GM10248 (cell line): ENCODE measurements around the gene FGFBP2.
"Not testable (repeated sequence)": the region's sequence is repeated elsewhere in the genome, so short reads cannot be mapped to it uniquely, and the experiment has no call there.

Experiments
- CTCF ChIA-PET: fragments of 300-600 bp; sonication (Branson Sonifier 250); formaldehyde crosslinking; extraction: SDS; loops from one replicate; lab custom pipeline; 2021; ENCODE audit warnings: antibody characterized with exemption; lab: Yijun Ruan, JAX
- POLR2A ChIA-PET: fragments of 350-650 bp; sonication (Branson Sonifier 250); formaldehyde crosslinking; extraction: SDS; loops from one replicate; lab custom pipeline; 2020; ENCODE audit warnings: antibody characterized with exemption; lab: Yijun Ruan, JAX
- DNase-seq: peaks from one replicate; pipeline ENCODE4 v3.0.0; 2012; ENCODE audit errors: extremely low spot score
- TF ChIP-seq, protein P1 (sequence below): IDR thresholded peaks from 2 replicates; pipeline ENCODE4 v1.5.1; 2012; ENCODE audit warnings: mild to moderate bottlenecking, low read depth; ENCODE audit errors: extremely low read depth, missing control alignments, control extremely low read depth

Gene FGFBP2

GRCh38 chr4:15926486-15926885, 36.5 kb downstream of the FGFBP2 start:
- POLR2A ChIA-PET = interaction anchor here (0.6 kb wide), 1 partner anchor 1497 kb away, joined by 3 read pairs; no protein-coding TSS in a partner anchor
- TF ChIP-seq, protein P1, sequence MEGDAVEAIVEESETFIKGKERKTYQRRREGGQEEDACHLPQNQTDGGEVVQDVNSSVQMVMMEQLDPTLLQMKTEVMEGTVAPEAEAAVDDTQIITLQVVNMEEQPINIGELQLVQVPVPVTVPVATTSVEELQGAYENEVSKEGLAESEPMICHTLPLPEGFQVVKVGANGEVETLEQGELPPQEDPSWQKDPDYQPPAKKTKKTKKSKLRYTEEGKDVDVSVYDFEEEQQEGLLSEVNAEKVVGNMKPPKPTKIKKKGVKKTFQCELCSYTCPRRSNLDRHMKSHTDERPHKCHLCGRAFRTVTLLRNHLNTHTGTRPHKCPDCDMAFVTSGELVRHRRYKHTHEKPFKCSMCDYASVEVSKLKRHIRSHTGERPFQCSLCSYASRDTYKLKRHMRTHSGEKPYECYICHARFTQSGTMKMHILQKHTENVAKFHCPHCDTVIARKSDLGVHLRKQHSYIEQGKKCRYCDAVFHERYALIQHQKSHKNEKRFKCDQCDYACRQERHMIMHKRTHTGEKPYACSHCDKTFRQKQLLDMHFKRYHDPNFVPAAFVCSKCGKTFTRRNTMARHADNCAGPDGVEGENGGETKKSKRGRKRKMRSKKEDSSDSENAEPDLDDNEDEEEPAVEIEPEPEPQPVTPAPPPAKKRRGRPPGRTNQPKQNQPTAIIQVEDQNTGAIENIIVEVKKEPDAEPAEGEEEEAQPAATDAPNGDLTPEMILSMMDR = no peak
- CTCF ChIA-PET = interaction anchor here (1.1 to 3.1 kb wide), 3 partner anchors 9 to 44 kb away, joined by 3 to 11 read pairs (median 5); no protein-coding TSS in a partner anchor
- no peak for DNase-seq

DNA sequence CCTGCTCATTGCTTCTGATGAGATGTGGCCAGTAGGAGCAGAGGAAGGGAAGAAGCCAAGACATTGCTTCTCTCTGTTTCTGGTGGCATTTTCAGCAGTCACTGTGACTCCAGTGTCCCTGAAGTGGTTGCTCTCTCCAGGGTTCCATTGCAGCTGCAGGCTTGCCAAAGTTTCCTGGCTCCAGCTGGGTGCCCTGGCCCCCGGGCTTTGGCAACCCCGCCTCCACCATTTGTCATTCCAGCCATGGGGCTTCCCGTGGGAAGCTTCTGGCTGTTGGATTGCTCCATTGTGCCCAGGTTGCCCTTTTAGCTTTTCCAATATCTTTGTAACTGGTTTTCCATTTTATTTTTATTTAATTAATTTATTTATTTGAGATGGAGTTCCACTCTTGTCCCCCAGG, 37.1 kb downstream of the FGFBP2 start:
- CTCF ChIA-PET = interaction anchor here (1.1 to 3.1 kb wide), 3 partner anchors 8 to 43 kb away, joined by 3 to 11 read pairs (median 5); no protein-coding TSS in a partner anchor
- POLR2A ChIA-PET = no interaction called here
- DNase-seq = no peak
- TF ChIP-seq, protein P1 = no peak

DNA sequence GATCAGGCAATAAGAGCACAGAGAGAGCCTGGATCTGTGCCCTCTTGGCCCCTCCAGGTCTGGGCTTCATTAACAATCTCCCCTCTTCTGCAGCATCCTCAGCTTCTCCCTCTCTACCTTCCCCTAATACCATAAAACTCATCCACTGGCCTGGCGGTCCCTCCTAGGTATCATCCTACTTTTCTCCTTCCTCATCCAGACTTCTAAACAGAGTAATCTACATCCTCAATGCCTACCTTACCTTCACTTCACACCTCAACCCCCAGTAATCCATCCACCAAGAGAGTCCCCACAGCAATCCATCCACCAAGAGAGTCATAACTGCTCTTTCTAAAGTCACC, 41.4 kb downstream of the FGFBP2 start:
- POLR2A ChIA-PET = no interaction called here
- CTCF ChIA-PET = interaction anchor here (1.0 to 1.5 kb wide), 4 partner anchors 8 to 18 kb away, joined by 3 to 4 read pairs (median 3); no protein-coding TSS in a partner anchor
- no peak for DNase-seq
- TF ChIP-seq, protein P1 = no peak

- ChIA-PET POLR2A (no interaction called here), CTCF (interaction anchor here (1.0 to 1.5 kb wide), 3 partner anchors 7 to 11 kb away, joined by 3 read pairs; no protein-coding TSS in a partner anchor)
- TF ChIP-seq, protein P1 = no peak
- no peak for DNase-seq
Observed at GRCh38 chr4:15920723-15921591, 42.0 kb downstream of the FGFBP2 start.

DNA sequence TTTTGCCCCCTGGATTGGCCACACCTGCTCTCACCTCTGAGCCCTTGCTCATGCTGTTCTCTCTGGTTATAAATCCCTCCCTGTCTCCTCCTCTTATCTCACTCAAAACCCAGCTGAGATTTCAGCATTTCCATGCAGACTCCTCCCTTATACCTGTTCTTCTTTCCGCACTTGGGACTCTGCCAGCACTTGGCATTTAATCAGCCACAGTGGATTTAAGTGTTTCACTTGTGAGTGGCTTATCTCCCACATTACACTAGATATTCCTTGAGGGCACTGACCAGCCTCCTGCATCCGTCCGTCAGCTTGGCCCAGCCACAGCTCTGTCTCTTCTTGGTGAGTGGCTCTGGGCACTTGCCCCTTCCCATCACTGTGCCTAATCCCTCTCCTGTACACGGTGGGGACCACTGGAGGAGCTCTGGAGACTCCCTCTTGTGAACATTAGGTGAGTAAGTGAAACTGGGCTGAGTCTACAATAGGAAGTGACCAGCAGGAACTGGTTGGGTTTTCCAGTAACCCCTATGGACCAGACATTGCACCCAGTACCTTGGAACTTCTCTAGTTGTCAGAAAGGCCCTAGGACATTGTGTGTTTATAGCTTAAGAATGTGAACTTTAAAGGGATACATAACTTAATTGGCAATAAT, 44.4 kb downstream of the FGFBP2 start:
- TF ChIP-seq, protein P1 = no peak
- DNase-seq = no peak
- POLR2A ChIA-PET = no interaction called here
- CTCF ChIA-PET = interaction anchor here (1.0 kb wide), 1 partner anchor 36 kb away, joined by 3 read pairs; no protein-coding TSS in a partner anchor

GRCh38 chr4:15917297-15917696, 45.7 kb downstream of the FGFBP2 start:
- ChIA-PET CTCF (interaction anchor here (0.7 to 1.1 kb wide), 3 partner anchors 9 to 539 kb away, joined by 3 read pairs; no protein-coding TSS in a partner anchor), POLR2A (no interaction called here)
- DNase-seq = no peak
- TF ChIP-seq, protein P1 = no peak

DNA sequence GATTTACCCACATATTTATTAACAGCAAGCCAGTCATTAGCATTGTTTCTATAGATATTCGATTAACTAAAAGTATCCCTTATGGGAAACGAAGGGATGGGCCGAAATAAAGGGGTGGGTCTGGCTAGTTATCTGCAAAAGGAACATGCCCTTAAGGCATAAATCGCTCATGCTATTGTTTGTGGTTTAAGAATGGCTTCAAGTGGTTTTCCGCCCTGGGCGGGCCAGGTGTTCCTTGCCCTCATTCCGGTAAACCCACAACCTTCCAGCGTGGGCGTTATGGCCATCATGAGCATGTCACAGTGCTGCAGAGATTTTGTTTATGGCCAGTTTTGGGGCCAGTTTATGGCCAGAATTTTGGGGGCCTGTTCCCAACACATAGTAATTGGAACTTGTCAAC, 46.6 kb downstream of the FGFBP2 start:
- POLR2A ChIA-PET, DNase-seq: not testable (repeated sequence)
- CTCF ChIA-PET = interaction anchor here (1.0 kb wide), 1 partner anchor 39 kb away, joined by 3 read pairs; no protein-coding TSS in a partner anchor
